ENCODE results near the gene INTS1.
A peak's percentile ranks its signal among the peaks of the same experiment; 100 is the strongest.

The INTS1 gene

DNA sequence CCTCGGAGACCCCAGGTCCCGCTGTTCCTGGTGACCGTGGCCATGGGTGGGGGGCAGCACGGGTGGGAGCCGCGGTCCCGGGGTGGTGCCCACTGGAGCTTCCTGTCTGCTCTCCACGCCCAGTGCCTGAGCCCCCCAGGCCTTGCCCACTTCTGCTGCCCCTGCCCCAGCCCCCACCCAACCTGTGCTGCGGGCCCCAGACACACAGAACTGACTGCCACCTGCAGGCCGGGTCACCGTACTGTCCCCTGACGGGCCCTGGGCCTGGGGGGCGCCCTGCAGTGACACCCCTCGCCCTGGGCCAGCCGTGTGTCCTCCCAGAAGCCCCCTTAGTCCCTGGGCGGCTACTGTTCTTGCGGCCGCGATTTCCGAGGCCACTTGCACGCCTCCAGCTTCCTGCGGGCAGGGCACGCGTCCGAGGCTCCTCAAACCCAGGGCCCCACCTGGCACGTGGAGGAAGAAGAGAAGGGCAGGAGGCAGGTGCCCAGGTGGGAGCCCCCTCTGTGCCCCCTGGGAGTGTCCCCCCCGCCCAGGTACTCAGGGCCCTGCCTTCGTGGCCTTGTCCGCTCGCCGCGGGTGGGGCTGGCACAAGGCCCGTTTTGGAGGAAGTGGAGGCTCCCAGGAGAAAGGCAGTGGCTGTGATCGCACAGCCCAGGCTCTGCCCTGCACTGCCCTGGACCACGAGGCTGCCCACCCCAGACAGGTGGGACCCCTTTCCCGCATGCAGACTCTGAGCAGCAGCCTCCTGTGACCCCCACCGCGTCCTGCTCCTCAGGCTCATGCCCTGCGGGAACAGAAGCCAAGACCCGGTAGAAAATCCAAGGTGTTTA lies 41.4 kb upstream of the INTS1 start:
- Histone ChIP-seq H3K4me1 (ENCODE audit: control extremely low read depth in 1 of 4, control insufficient read depth in 4 of 4, insufficient read depth in 4 of 4, low read length in 3 of 4) (peaks cover 0 to 15% (median 10%) of the 10 kb centered on the region in 4 experiments), H3K9me3 (ENCODE audit: control extremely low read depth in 1 of 5, control insufficient read depth in 4 of 5, insufficient read depth in 2 of 5, low read depth in 1 of 5, low read length in 4 of 5) (no peaks in the 10 kb centered on the region), H3K27ac (ENCODE audit: insufficient read depth in 1 of 2, low read depth in 1 of 2, low read length in 2 of 2, poor library complexity in 1 of 2, severe bottlenecking in 2 of 2) (no peak overlapping the region), H3K27me3 (replicated peaks in 2 of 5; ENCODE audit: control insufficient read depth in 4 of 5, insufficient read depth in 5 of 5, low read length in 4 of 5) (no peaks in the 10 kb centered on the region), H3K4me3 (ENCODE audit: control insufficient read depth in 1 of 7, extremely low read depth in 1 of 7, insufficient read depth in 4 of 7, low read depth in 2 of 7, low read length in 6 of 7) (no peak overlapping the region), H3K36me3 (ENCODE audit: control insufficient read depth in 4 of 4, insufficient read depth in 4 of 4, low read length in 3 of 4) (peaks cover 6 to 44% (median 29%) of the 10 kb centered on the region in 4 experiments)
- CTCF ChIA-PET = interaction anchor here (1.9 to 4.1 kb wide), 2 partner anchors 12 to 40 kb away, joined by 6 to 19 read pairs; partner anchors contain the start of gene TMEM184A
- DNase-seq = no peak
- POLR2A ChIA-PET = interaction anchor here (0.7 kb wide), 1 partner anchor 15 kb away, joined by 3 read pairs; the partner anchor contains the start of gene MAFK
- WGBS (ENCODE audit: insufficient coverage) = 79% methylated on average over 39 of the region's 40 CpGs

DNA sequence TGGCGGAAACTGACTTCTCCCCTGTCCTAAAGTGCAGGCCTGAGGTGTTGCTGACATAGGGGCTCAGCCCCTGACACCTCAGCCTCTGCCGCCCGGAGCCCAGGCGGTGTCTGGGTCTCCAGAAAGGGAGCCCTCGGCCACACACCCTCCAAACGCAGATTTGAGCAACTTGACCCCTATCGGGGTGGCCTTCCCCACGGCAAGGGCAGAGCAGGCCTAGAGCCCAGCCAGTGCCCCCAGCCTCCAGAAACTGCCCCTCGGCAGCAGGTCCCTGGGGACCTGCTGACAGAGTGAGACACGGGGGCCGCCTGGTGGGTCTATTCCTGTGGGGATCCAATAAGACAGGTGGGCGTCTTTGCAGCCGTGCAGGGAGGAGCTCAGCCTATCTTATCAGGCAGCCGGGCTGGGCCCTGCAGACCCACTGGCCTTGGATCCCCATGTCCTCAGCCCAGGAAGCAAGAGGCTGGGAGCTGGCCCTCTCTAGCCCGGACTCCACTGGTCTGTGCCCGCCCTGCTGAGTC lies 40.8 kb upstream of the INTS1 start:
- Histone ChIP-seq H3K4me1 (ENCODE audit: control extremely low read depth in 1 of 4, control insufficient read depth in 4 of 4, insufficient read depth in 4 of 4, low read length in 3 of 4) (peaks cover 0 to 15% (median 10%) of the 10 kb centered on the region in 4 experiments), H3K9me3 (ENCODE audit: control extremely low read depth in 1 of 5, control insufficient read depth in 4 of 5, insufficient read depth in 2 of 5, low read depth in 1 of 5, low read length in 4 of 5) (no peaks in the 10 kb centered on the region), H3K27me3 (replicated peaks in 2 of 5; ENCODE audit: control insufficient read depth in 4 of 5, insufficient read depth in 5 of 5, low read length in 4 of 5) (no peaks in the 10 kb centered on the region), H3K36me3 (ENCODE audit: control insufficient read depth in 4 of 4, insufficient read depth in 4 of 4, low read length in 3 of 4) (peaks cover 6 to 50% (median 33%) of the 10 kb centered on the region in 4 experiments), H3K27ac (ENCODE audit: insufficient read depth in 1 of 2, low read depth in 1 of 2, low read length in 2 of 2, poor library complexity in 1 of 2, severe bottlenecking in 2 of 2) (no peak overlapping the region), H3K4me3 (ENCODE audit: control insufficient read depth in 1 of 7, extremely low read depth in 1 of 7, insufficient read depth in 4 of 7, low read depth in 2 of 7, low read length in 6 of 7) (no peak overlapping the region)
- POLR2A ChIA-PET = interaction anchor here (0.7 kb wide), 1 partner anchor 15 kb away, joined by 3 read pairs; the partner anchor contains the start of gene MAFK
- CTCF ChIA-PET = interaction anchor here (1.9 to 2.4 kb wide), 2 partner anchors 11 to 40 kb away, joined by 6 to 14 read pairs; no protein-coding TSS in a partner anchor
- DNase-seq = no peak
- WGBS (ENCODE audit: insufficient coverage) = 95% methylated on average over 16 of the region's 16 CpGs

GRCh38 chr7:1544178-1544895 lies 40.1 kb upstream of the INTS1 start:
- 85% methylated on average over 33 of the region's 41 CpGs for WGBS (ENCODE audit: insufficient coverage)
- H3K4me1 ChIP-seq (ENCODE audit: control extremely low read depth in 1 of 4, control insufficient read depth in 4 of 4, insufficient read depth in 4 of 4, low read length in 3 of 4) = peaks cover 0 to 15% (median 10%) of the 10 kb centered on the region in 4 experiments
- ChIA-PET POLR2A (interaction anchor here (1.2 kb wide), 1 partner anchor 11 kb away, joined by 3 read pairs; no protein-coding TSS in a partner anchor), CTCF (interaction anchor here (1.2 to 2.4 kb wide), 3 partner anchors 10 to 39 kb away, joined by 4 to 14 read pairs (median 6); no protein-coding TSS in a partner anchor)
- peak in 1 of 3 donors; percentile 31 for DNase-seq
- H3K9me3 ChIP-seq (ENCODE audit: control extremely low read depth in 1 of 5, control insufficient read depth in 4 of 5, insufficient read depth in 2 of 5, low read depth in 1 of 5, low read length in 4 of 5) = no peaks in the 10 kb centered on the region
- H3K27me3 ChIP-seq (replicated peaks in 2 of 5; ENCODE audit: control insufficient read depth in 4 of 5, insufficient read depth in 5 of 5, low read length in 4 of 5) = no peaks in the 10 kb centered on the region
- H3K4me3 ChIP-seq (ENCODE audit: control insufficient read depth in 1 of 7, extremely low read depth in 1 of 7, insufficient read depth in 4 of 7, low read depth in 2 of 7, low read length in 6 of 7) = no peak overlapping the region
- no peak overlapping the region for H3K27ac ChIP-seq (ENCODE audit: insufficient read depth in 1 of 2, low read depth in 1 of 2, low read length in 2 of 2, poor library complexity in 1 of 2, severe bottlenecking in 2 of 2)
- peaks cover 6 to 57% (median 38%) of the 10 kb centered on the region in 4 experiments for H3K36me3 ChIP-seq (ENCODE audit: control insufficient read depth in 4 of 4, insufficient read depth in 4 of 4, low read length in 3 of 4)

DNA sequence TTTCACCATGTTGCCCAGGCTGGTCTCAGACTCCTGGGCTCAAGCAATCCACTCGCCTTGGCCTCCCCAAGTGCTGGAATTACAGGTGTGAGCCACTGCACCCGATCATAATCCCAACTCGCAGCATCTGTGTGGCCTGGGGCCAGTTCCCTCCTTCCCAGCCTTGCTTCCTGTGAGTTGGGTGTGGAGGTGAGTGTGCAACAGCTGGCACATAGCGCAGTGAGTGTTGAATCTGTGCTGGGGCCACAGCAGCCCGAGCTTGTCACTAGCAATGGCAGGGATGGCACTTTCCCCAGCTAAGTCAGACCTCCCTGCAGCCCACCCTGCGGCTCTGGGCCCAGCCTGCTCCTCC lies 39.6 kb upstream of the INTS1 start:
- Histone ChIP-seq H3K4me3 (ENCODE audit: control insufficient read depth in 1 of 7, extremely low read depth in 1 of 7, insufficient read depth in 4 of 7, low read depth in 2 of 7, low read length in 6 of 7) (no peak overlapping the region), H3K4me1 (ENCODE audit: control extremely low read depth in 1 of 4, control insufficient read depth in 4 of 4, insufficient read depth in 4 of 4, low read length in 3 of 4) (peaks cover 0 to 12% (median 10%) of the 10 kb centered on the region in 4 experiments), H3K9me3 (ENCODE audit: control extremely low read depth in 1 of 5, control insufficient read depth in 4 of 5, insufficient read depth in 2 of 5, low read depth in 1 of 5, low read length in 4 of 5) (no peaks in the 10 kb centered on the region), H3K36me3 (ENCODE audit: control insufficient read depth in 4 of 4, insufficient read depth in 4 of 4, low read length in 3 of 4) (peaks cover 6 to 62% (median 42%) of the 10 kb centered on the region in 4 experiments), H3K27me3 (replicated peaks in 2 of 5; ENCODE audit: control insufficient read depth in 4 of 5, insufficient read depth in 5 of 5, low read length in 4 of 5) (no peaks in the 10 kb centered on the region), H3K27ac (ENCODE audit: insufficient read depth in 1 of 2, low read depth in 1 of 2, low read length in 2 of 2, poor library complexity in 1 of 2, severe bottlenecking in 2 of 2) (no peak overlapping the region)
- WGBS (ENCODE audit: insufficient coverage) = 93% methylated on average over 3 of the region's 6 CpGs
- DNase-seq = no peak
- CTCF ChIA-PET = interaction anchor here (1.2 to 2.4 kb wide), 4 partner anchors 10 to 68 kb away, joined by 3 to 14 read pairs (median 5); no protein-coding TSS in a partner anchor
- POLR2A ChIA-PET = interaction anchor here (0.8 to 1.2 kb wide), 2 partner anchors 11 to 14 kb away, joined by 3 read pairs; no protein-coding TSS in a partner anchor

- no peak for DNase-seq
- H3K36me3 ChIP-seq (ENCODE audit: control insufficient read depth in 4 of 4, insufficient read depth in 4 of 4, low read length in 3 of 4) = peaks cover 6 to 67% (median 45%) of the 10 kb centered on the region in 4 experiments
- no peaks in the 10 kb centered on the region for H3K9me3 ChIP-seq (ENCODE audit: control extremely low read depth in 1 of 5, control insufficient read depth in 4 of 5, insufficient read depth in 2 of 5, low read depth in 1 of 5, low read length in 4 of 5)
- WGBS (ENCODE audit: insufficient coverage) = 93% methylated on average over 35 of the region's 38 CpGs
- no peak overlapping the region for H3K4me3 ChIP-seq (ENCODE audit: control insufficient read depth in 1 of 7, extremely low read depth in 1 of 7, insufficient read depth in 4 of 7, low read depth in 2 of 7, low read length in 6 of 7)
- H3K27ac ChIP-seq (ENCODE audit: insufficient read depth in 1 of 2, low read depth in 1 of 2, low read length in 2 of 2, poor library complexity in 1 of 2, severe bottlenecking in 2 of 2) = no peak overlapping the region
- ChIA-PET CTCF (interaction anchor here (1.2 to 2.4 kb wide), 5 partner anchors 9 to 67 kb away, joined by 3 to 14 read pairs (median 5); partner anchors contain the start of gene TMEM184A), POLR2A (interaction anchor here (0.6 to 1.2 kb wide), 3 partner anchors 10 to 15 kb away, joined by 3 read pairs; no protein-coding TSS in a partner anchor)
- peaks cover 0 to 8% (median 7%) of the 10 kb centered on the region in 4 experiments for H3K4me1 ChIP-seq (ENCODE audit: control extremely low read depth in 1 of 4, control insufficient read depth in 4 of 4, insufficient read depth in 4 of 4, low read length in 3 of 4)
- H3K27me3 ChIP-seq (replicated peaks in 2 of 5; ENCODE audit: control insufficient read depth in 4 of 5, insufficient read depth in 5 of 5, low read length in 4 of 5) = no peaks in the 10 kb centered on the region
Measured at GRCh38 chr7:1542841-1543747, 38.9 kb upstream of the INTS1 start.

DNA sequence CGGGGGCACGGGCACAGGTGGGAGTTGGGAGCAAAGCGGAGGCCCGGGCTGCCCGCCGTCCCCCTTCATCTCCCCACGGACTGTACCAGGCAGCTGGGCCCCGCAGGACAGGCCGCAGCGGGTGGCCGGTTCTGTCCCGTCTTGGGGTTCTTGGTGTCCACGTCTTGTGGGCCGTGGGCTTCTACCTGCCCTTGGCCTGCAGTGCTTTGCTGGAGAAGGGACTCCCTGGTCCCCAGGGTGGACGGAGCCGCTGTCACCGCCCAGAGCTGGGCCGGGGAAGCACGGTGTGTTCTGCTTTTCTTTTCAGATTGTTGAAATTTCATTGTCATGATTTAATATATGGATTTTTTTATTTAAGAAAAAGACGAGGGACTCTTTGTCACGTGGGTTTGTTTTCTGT lies 38.1 kb upstream of the INTS1 start:
- 97% methylated on average over 16 of the region's 21 CpGs for WGBS (ENCODE audit: insufficient coverage)
- ChIA-PET POLR2A (interaction anchor here (0.6 to 0.7 kb wide), 2 partner anchors 10 to 67 kb away, joined by 3 read pairs; no protein-coding TSS in a partner anchor), CTCF (interaction anchor here (1.3 to 11.1 kb wide), 3 partner anchors 8 to 33 kb away, joined by 5 to 150 read pairs (median 14); partner anchors contain the start of genes INTS1 and TMEM184A)
- no peak overlapping the region for H3K4me3 ChIP-seq (ENCODE audit: control insufficient read depth in 1 of 7, extremely low read depth in 1 of 7, insufficient read depth in 4 of 7, low read depth in 2 of 7, low read length in 6 of 7)
- no peak for DNase-seq
- no peaks in the 10 kb centered on the region for H3K27me3 ChIP-seq (replicated peaks in 2 of 5; ENCODE audit: control insufficient read depth in 4 of 5, insufficient read depth in 5 of 5, low read length in 4 of 5)
- H3K36me3 ChIP-seq (ENCODE audit: control insufficient read depth in 4 of 4, insufficient read depth in 4 of 4, low read length in 3 of 4) = peaks cover 6 to 75% (median 48%) of the 10 kb centered on the region in 4 experiments
- H3K4me1 ChIP-seq (ENCODE audit: control extremely low read depth in 1 of 4, control insufficient read depth in 4 of 4, insufficient read depth in 4 of 4, low read length in 3 of 4) = peaks cover 0 to 7% (median 6%) of the 10 kb centered on the region in 4 experiments
- H3K9me3 ChIP-seq (ENCODE audit: control extremely low read depth in 1 of 5, control insufficient read depth in 4 of 5, insufficient read depth in 2 of 5, low read depth in 1 of 5, low read length in 4 of 5) = no peaks in the 10 kb centered on the region
- H3K27ac ChIP-seq (ENCODE audit: insufficient read depth in 1 of 2, low read depth in 1 of 2, low read length in 2 of 2, poor library complexity in 1 of 2, severe bottlenecking in 2 of 2) = no peak overlapping the region
